Neutrophil (primary cell): ENCODE data around the gene DAB1.

ENCODE experiments used
- H3K27ac ChIP-seq: fragments of 200-600 bp; sonication (generic); 2 replicates; pipeline ENCODE4 v1.5.1; 2016; ENCODE audit warnings: mild to moderate bottlenecking, moderate library complexity
- H3K27me3 ChIP-seq: fragments of 200-600 bp; sonication (generic); 2 replicates; pipeline ENCODE4 v1.6.0; 2016; ENCODE audit warnings: mild to moderate bottlenecking
- H3K36me3 ChIP-seq: fragments of 200-600 bp; sonication (generic); 2 replicates; pipeline ENCODE4 v1.5.1; 2017
- H3K4me1 ChIP-seq, 2 experiments: fragments of 200-600 bp in 1 of 2; sonication (generic) in 1 of 2; 1 replicate in 1 of 2; 2 replicates in 1 of 2; pipeline versions ENCODE4 v1.5.1 to v1.6.1; 2013 to 2016; ENCODE audit warnings: low read depth in 1 of 2, low read length in 1 of 2, mild to moderate bottlenecking in 1 of 2, moderate library complexity in 1 of 2; ENCODE audit not compliant: control insufficient read depth in 1 of 2, insufficient read depth in 1 of 2
- H3K4me3 ChIP-seq, 2 experiments: fragments of 200-600 bp in 1 of 2; sonication (generic) in 1 of 2; 1 replicate in 1 of 2; 2 replicates in 1 of 2; pipeline ENCODE4 v1.5.1; 2013 to 2016; ENCODE audit warnings: low read depth in 1 of 2, low read length in 1 of 2, mild to moderate bottlenecking in 1 of 2, moderate library complexity in 1 of 2
- H3K9me3 ChIP-seq: fragments of 200-600 bp; sonication (generic); 2 replicates; pipeline ENCODE4 v1.5.1; 2016
- TF ChIP-seq, protein P1 (sequence below): fragments of 200-600 bp; sonication (generic); IDR thresholded peaks from 2 replicates; pipeline ENCODE4 v1.5.1; 2016; ENCODE audit warnings: antibody characterized with exemption

DAB1 gene

DNA sequence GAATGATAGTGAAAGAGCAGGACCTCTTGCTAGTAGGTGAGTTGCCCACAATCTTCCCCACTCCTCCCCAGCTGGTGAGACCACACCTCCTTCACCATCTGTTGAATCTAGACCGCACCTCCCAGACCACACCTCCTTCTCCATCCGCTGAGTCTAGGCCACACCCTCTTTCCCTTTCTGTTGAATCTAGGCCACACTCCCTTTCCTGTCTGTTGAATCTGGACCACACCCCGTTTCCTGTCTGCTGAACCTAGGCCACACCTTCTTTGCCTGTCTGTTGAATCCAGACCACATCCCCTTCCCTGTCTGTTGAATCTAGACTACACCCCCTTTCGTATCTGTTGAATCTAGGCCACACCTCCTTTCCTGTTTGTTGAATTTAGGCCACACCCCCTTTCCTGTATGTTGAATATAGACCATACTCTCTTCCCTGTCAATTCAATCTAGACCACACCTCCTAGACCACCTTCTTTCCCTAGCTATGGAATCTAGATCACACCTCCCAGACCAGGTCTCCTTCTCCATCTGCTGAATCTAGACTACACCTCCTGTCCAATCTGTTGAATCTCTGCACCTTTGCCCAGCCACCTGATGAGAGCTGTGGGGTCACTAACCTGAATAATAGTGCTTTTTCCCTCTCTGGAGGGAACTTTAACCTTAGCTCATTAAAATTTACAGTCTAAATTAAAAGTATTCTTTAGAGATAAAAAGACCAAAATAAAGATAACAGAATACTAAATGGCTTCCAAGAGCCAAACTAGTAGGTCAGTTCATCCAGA lies 116.3 kb downstream of the DAB1 start:
- Histone ChIP-seq H3K4me1 (no peaks in the 10 kb centered on the region), H3K9me3 (no peaks in the 10 kb centered on the region), H3K27ac (no peak overlapping the region), H3K4me3 (no peak overlapping the region), H3K36me3 (no peaks in the 10 kb centered on the region), H3K27me3 (no peaks in the 10 kb centered on the region)
- TF ChIP-seq, protein P1, sequence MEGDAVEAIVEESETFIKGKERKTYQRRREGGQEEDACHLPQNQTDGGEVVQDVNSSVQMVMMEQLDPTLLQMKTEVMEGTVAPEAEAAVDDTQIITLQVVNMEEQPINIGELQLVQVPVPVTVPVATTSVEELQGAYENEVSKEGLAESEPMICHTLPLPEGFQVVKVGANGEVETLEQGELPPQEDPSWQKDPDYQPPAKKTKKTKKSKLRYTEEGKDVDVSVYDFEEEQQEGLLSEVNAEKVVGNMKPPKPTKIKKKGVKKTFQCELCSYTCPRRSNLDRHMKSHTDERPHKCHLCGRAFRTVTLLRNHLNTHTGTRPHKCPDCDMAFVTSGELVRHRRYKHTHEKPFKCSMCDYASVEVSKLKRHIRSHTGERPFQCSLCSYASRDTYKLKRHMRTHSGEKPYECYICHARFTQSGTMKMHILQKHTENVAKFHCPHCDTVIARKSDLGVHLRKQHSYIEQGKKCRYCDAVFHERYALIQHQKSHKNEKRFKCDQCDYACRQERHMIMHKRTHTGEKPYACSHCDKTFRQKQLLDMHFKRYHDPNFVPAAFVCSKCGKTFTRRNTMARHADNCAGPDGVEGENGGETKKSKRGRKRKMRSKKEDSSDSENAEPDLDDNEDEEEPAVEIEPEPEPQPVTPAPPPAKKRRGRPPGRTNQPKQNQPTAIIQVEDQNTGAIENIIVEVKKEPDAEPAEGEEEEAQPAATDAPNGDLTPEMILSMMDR: no peak

DNA sequence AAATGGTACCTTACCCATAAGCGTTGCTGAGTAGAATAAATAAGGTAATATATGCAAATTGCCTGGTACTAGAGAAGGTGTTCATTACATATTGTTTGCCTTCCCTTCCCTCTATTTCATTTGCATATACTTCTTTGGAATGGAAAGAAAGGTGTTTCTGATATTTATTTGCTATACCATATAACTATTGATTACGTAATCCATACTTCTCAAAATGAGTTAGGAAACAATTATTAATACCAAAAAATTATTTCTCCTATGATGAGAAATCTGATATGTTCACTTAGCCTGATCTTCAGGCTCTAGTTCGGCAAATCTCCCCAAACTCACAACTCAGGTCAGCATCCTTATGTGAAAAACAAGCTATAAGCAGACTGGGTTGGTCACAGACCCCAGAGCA lies 119.3 kb downstream of the DAB1 start:
- no peaks in the 10 kb centered on the region for H3K27me3 ChIP-seq
- H3K9me3 ChIP-seq: no peaks in the 10 kb centered on the region
- no peak overlapping the region for H3K27ac ChIP-seq
- H3K4me3 ChIP-seq: no peak overlapping the region
- H3K36me3 ChIP-seq: no peaks in the 10 kb centered on the region
- H3K4me1 ChIP-seq: no peaks in the 10 kb centered on the region
- TF ChIP-seq, protein P1: no peak

DNA sequence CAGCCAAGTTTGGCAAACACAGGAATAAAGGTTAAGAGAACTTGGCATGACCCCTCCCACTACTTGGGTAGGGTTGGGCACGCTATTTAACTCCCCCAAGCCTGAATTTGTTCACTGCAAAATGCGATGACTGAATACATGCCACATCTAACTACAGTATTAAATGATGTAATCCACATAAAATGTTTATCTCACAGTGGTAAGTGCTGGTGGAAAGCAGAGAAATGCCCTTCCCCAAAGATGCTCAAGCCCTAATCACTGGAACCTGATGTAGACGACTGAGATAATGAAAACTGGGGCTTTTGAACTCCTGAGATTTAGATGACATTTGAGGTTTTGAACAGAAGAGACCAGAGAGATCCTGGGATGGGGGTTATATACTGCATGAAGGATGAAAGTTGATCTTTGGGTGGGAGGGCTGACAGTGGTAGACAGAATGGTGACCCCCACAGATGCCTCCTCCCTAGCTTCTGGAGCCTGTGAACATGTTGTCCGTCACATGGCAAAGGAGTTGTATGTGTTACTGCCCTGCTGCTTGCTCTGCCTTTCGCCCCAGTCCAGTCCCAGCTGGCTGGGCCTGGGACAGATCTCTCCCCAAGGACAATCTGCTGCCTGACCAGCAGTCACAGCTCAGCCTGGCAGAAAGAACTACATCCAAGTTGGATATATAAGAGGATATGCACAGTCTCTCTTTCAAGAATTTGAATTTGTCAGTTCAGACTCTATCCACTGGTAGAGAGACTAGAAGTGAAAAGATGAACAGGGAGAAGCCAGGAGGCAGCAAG lies 120.9 kb downstream of the DAB1 start:
- Histone ChIP-seq H3K4me3 (no peak overlapping the region), H3K36me3 (no peaks in the 10 kb centered on the region), H3K27ac (no peak overlapping the region), H3K4me1 (no peaks in the 10 kb centered on the region), H3K9me3 (no peaks in the 10 kb centered on the region), H3K27me3 (no peaks in the 10 kb centered on the region)
- TF ChIP-seq, protein P1: no peak

DNA sequence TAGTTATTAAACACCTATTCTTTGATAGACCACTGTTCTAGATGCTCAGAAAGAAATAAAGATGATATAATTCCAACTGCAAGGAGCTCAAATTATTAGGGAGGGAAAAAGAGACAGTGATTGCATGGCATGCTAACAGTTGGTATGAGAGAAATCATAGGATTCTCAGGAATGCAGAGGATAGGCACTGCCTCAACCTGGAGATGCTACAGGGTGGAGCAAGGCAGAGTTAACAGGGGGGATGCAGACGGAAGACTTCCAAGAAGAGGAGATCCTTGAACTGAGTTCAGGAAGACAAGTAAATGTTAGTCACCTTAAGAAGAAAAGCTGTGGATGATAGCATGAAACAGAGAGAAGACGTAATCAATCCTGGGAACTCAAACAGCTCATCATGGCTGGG lies 123.7 kb downstream of the DAB1 start:
- TF ChIP-seq, protein P1: no peak
- H3K4me1 ChIP-seq: no peaks in the 10 kb centered on the region
- no peak overlapping the region for H3K4me3 ChIP-seq

DNA sequence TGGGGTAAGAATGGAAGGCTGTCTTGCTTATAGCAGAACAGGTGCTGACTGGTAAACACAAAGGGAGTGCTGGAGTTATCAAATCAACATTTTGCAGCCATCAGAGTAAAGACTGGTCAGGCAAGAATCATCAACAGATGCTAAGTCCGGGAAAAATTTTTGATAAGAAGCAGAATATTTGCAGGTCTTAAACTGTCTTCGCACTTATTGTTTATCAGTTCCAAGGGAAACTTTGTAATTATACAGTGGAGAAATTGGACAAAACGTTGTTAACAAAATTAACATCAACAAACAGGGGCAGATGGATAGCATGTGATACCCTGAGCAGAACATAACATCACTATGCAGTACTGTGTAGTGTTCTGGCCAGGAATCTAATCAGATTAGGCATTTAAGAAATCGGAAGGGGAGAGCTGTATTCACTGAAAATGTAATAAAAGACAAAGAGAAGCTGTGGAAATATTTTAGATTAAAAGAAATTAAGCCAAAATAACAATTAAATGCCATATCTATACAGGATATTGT lies 127.1 kb downstream of the DAB1 start:
- Histone ChIP-seq H3K27me3 (no peaks in the 10 kb centered on the region), H3K4me1 (no peaks in the 10 kb centered on the region), H3K36me3 (no peaks in the 10 kb centered on the region), H3K4me3 (no peak overlapping the region), H3K27ac (no peak overlapping the region), H3K9me3 (no peaks in the 10 kb centered on the region)
- TF ChIP-seq, protein P1: no peak

More for the DNA sequence above, 123.7 kb downstream of the DAB1 start:
- no peak overlapping the region for H3K27ac ChIP-seq
- H3K27me3 ChIP-seq: no peaks in the 10 kb centered on the region
- H3K9me3 ChIP-seq: no peaks in the 10 kb centered on the region
- no peaks in the 10 kb centered on the region for H3K36me3 ChIP-seq
